Spleen (tissue), 7 donors: ENCODE data around the gene GP1BB.

Experiments
- POLR2A ChIP-seq, 3 donors: fragments of 450-650 bp; IDR thresholded peaks; one replicate each; pipeline ENCODE4 v1.5.1; 2017; ENCODE audit warnings: antibody characterized with exemption in 3 of 3, mild to moderate bottlenecking in 1 of 3
- TF ChIP-seq, protein P1 (sequence below), 11 experiments: fragments of 200-600 bp in 7 of 11; fragments of 450-650 bp in 4 of 11; sonication (generic) in 4 of 11; IDR thresholded peaks in 8 of 11; conservative IDR thresholded peaks in 3 of 11; 1 replicate in 7 of 11; 2 replicates in 4 of 11; pipeline versions ENCODE4 v1.4.0 to v1.8.0; 2016 to 2021; ENCODE audit warnings: antibody characterized with exemption in 11 of 11, inconsistent platforms in 4 of 11, mild to moderate bottlenecking in 1 of 11
- donor health status: DM: no; HTN: no; CAD: no; lungs with moderate emphysema.
- donor health status: DM: no; HTN: no; CAD: no.
- donor health status: DM: no; HTN: no; CAD: no.

GRCh38 chr22:19710769-19711106 is 12.6 kb upstream of the GP1BB start:
- TF ChIP-seq, protein P1, sequence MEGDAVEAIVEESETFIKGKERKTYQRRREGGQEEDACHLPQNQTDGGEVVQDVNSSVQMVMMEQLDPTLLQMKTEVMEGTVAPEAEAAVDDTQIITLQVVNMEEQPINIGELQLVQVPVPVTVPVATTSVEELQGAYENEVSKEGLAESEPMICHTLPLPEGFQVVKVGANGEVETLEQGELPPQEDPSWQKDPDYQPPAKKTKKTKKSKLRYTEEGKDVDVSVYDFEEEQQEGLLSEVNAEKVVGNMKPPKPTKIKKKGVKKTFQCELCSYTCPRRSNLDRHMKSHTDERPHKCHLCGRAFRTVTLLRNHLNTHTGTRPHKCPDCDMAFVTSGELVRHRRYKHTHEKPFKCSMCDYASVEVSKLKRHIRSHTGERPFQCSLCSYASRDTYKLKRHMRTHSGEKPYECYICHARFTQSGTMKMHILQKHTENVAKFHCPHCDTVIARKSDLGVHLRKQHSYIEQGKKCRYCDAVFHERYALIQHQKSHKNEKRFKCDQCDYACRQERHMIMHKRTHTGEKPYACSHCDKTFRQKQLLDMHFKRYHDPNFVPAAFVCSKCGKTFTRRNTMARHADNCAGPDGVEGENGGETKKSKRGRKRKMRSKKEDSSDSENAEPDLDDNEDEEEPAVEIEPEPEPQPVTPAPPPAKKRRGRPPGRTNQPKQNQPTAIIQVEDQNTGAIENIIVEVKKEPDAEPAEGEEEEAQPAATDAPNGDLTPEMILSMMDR (IDR thresholded peaks at IDR 0.05 in 8 of 11, conservative IDR thresholded peaks at IDR 0.05 in 3 of 11): no peak
- no peak for TF ChIP-seq POLR2A (IDR thresholded peaks at IDR 0.05)
